Brain microvascular endothelial cell (primary cell): ENCODE data around the gene EPAS1.

Experiments used
- DNase-seq: peaks from one replicate; pipeline ENCODE4 v3.0.0-alpha.2; 2020
- H3K27ac ChIP-seq: fragments of 250-450 bp; sonication (Bioruptor Pico); 2 replicates; pipeline ENCODE4 v1.5.1; 2020; ENCODE audit warnings: mild to moderate bottlenecking, moderate library complexity
- H3K27me3 ChIP-seq: fragments of 250-450 bp; sonication (Bioruptor Pico); replicated peaks from 2 replicates; pipeline ENCODE4 v1.5.1; 2020; ENCODE audit warnings: mild to moderate bottlenecking
- H3K36me3 ChIP-seq: fragments of 250-450 bp; sonication (Bioruptor Pico); replicated peaks from 2 replicates; pipeline ENCODE4 v1.5.1; 2020; ENCODE audit warnings: mild to moderate bottlenecking
- H3K4me3 ChIP-seq: 2 replicates; pipeline ENCODE4 v1.5.1; 2011; ENCODE audit warnings: low read depth, mild to moderate bottlenecking, control low read depth, low read length, moderate library complexity
- CTCF ChIP-seq: IDR thresholded peaks from 2 replicates; pipeline ENCODE4 v1.5.1; 2011; ENCODE audit warnings: low read depth, mild to moderate bottlenecking, moderate library complexity, low read length, control low read depth, inconsistent platforms; ENCODE audit errors: missing control alignments
- in situ Hi-C: cut with HindIII; loops from 2 replicates; pipeline ENCODE4 v1.10.0; 2017; ENCODE audit warnings: low sequenced_read_pairs, low pct_ligation_motif_present

Gene EPAS1

GRCh38 chr2:46383113-46383395 is 85.8 kb downstream of the EPAS1 start:
- Histone ChIP-seq H3K27me3 (no peaks in the 10 kb centered on the region), H3K36me3 (peaks cover 78% of the 10 kb centered on the region), H3K4me3 (no peak overlapping the region), H3K27ac (no peak overlapping the region)
- in situ Hi-C loops, result no loop called here
- no peak for DNase-seq
- no peak for TF ChIP-seq CTCF

DNA sequence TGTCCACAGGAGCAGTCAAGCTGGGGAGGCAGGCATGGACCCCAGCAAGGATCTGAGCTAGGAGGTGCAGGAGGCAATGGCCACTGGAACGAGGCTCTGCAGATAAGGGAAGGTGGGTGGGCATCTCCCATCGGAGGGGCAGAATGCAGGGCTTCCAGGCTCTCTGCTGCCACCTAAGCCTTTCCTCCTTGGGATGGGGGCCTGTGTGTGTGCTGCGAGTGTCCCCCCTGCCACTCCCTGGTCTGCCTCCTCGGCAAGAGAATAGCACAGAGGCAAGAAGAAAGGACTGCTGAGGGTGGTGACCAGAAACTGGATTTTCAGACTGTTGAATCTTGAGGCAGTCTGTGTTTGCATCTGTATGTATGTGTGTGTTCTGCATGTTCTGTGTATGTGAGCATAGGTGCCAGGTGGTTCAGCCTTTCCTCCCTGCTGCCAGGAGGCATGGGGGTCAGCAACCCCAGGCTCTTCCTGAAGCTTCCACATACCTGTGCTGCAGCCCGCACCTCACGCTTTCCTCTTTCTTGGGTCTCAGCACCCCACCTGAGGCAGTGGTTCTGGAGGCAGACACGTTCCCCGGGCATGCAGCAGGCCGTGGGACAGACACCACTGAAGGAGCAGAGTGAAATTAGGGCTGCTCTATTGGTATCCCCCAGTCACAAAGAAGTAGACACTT is 86.7 kb downstream of the EPAS1 start:
- no peak for DNase-seq
- no peak for TF ChIP-seq CTCF
- Histone ChIP-seq H3K36me3 (peaks cover 70% of the 10 kb centered on the region), H3K27ac (no peak overlapping the region), H3K27me3 (no peaks in the 10 kb centered on the region), H3K4me3 (no peak overlapping the region)
- in situ Hi-C loops, result no loop called here

DNA sequence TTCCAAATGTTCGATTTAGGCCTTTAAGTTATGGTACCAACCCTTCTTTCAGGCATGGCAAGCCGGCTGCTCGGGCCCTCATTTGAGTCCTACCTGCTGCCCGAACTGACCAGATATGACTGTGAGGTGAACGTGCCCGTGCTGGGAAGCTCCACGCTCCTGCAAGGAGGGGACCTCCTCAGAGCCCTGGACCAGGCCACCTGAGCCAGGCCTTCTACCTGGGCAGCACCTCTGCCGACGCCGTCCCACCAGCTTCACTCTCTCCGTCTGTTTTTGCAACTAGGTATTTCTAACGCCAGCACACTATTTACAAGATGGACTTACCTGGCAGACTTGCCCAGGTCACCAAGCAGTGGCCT is 87.2 kb downstream of the EPAS1 start:
- no peak overlapping the region for H3K4me3 ChIP-seq
- no peaks in the 10 kb centered on the region for H3K27me3 ChIP-seq
- no peak for TF ChIP-seq CTCF
- in situ Hi-C loops, result no loop called here
- no peak for DNase-seq
- peaks cover 66% of the 10 kb centered on the region for H3K36me3 ChIP-seq
- no peak overlapping the region for H3K27ac ChIP-seq

- in situ Hi-C loops, result no loop called here
- peaks cover 50% of the 10 kb centered on the region for H3K36me3 ChIP-seq
- no peak overlapping the region for H3K27ac ChIP-seq
- H3K27me3 ChIP-seq, result no peaks in the 10 kb centered on the region
- no peak overlapping the region for H3K4me3 ChIP-seq
- no peak for TF ChIP-seq CTCF
- no peak for DNase-seq
Observed at GRCh38 chr2:46385786-46386577, 88.8 kb downstream of the EPAS1 start.

- in situ Hi-C loops, result no loop called here
- Histone ChIP-seq H3K27me3 (no peaks in the 10 kb centered on the region), H3K4me3 (no peak overlapping the region), H3K36me3 (peaks cover 44% of the 10 kb centered on the region), H3K27ac (no peak overlapping the region)
- no peak for DNase-seq
- no peak for TF ChIP-seq CTCF
Observed at GRCh38 chr2:46386763-46387162, 89.6 kb downstream of the EPAS1 start.
